ENCODE data around the gene GORASP1.

GORASP1 gene

GRCh38 chr3:39146611-39147591 is 39.5 kb upstream of the GORASP1 start (continued):
- TF ChIP-seq, protein P1, sequence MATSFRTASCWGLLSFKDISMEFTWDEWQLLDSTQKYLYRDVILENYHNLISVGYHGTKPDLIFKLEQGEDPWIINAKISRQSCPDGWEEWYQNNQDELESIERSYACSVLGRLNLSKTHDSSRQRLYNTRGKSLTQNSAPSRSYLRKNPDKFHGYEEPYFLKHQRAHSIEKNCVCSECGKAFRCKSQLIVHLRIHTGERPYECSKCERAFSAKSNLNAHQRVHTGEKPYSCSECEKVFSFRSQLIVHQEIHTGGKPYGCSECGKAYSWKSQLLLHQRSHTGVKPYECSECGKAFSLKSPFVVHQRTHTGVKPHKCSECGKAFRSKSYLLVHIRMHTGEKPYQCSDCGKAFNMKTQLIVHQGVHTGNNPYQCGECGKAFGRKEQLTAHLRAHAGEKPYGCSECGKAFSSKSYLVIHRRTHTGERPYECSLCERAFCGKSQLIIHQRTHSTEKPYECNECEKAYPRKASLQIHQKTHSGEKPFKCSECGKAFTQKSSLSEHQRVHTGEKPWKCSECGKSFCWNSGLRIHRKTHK (tag by site-specific recombination; IDR thresholded peaks at IDR 0.05), result no peak
- TF ChIP-seq ZNF138 (tag by site-specific recombination; IDR thresholded peaks at IDR 0.05; ENCODE audit: borderline replicate concordance) (no peak), SP7 (tag by site-specific recombination; IDR thresholded peaks at IDR 0.05) (peak; percentile 84), ZNF596 (tag by site-specific recombination; IDR thresholded peaks at IDR 0.05) (no peak), ZNF146 (tag by site-specific recombination; IDR thresholded peaks at IDR 0.05) (no peak), ZNF585B (tag by site-specific recombination; IDR thresholded peaks at IDR 0.05) (no peak), ZNF658 (tag by site-specific recombination; IDR thresholded peaks at IDR 0.05) (no peak), ZNF148 (tag by site-specific recombination; IDR thresholded peaks at IDR 0.05; ENCODE audit: borderline replicate concordance) (no peak), KLF9 (tag by site-specific recombination; IDR thresholded peaks at IDR 0.05; ENCODE audit: low read depth) (peak; percentile 36; the same call in 1 of the 2 replicates), ZNF629 (tag by site-specific recombination; IDR thresholded peaks at IDR 0.05) (peak; percentile 63; the same call in 1 of the 2 replicates), ZNF488 (tag by site-specific recombination; IDR thresholded peaks at IDR 0.05) (no peak), ZNF843 (tag by site-specific recombination; IDR thresholded peaks at IDR 0.05) (peak; percentile 38; the same call in 1 of the 2 replicates), ZNF223 (tag by site-specific recombination; IDR thresholded peaks at IDR 0.05) (no peak), HOXA7 (CRISPR knock-in tag; IDR thresholded peaks at IDR 0.05; ENCODE audit: borderline replicate concordance) (no peak), ZNF707 (tag by site-specific recombination; IDR thresholded peaks at IDR 0.05) (no peak), IKZF3 (tag by site-specific recombination; IDR thresholded peaks at IDR 0.05) (no peak), FEZF1 (tag by site-specific recombination; IDR thresholded peaks at IDR 0.05) (no peak), PRDM2 (tag by site-specific recombination; IDR thresholded peaks at IDR 0.05; ENCODE audit: borderline replicate concordance) (no peak), ZNF544 (tag by site-specific recombination; IDR thresholded peaks at IDR 0.05) (no peak), ZNF37A (tag by site-specific recombination; IDR thresholded peaks at IDR 0.05) (no peak), ZNF302 (tag by site-specific recombination; IDR thresholded peaks at IDR 0.05; ENCODE audit: low read depth) (no peak), ZSCAN23 (tag by site-specific recombination; IDR thresholded peaks at IDR 0.05) (no peak), ZNF555 (tag by site-specific recombination; conservative IDR thresholded peaks at IDR 0.05) (no peak), TSHZ1 (tag by site-specific recombination; IDR thresholded peaks at IDR 0.05; ENCODE audit: borderline replicate concordance) (peak; percentile 60; the same call in 1 of the 2 replicates), HOXC10 (CRISPR knock-in tag; IDR thresholded peaks at IDR 0.05) (no peak)
